GM12801 (cell line): ENCODE measurements around the gene MINDY2.

Experiments
- CTCF ChIP-seq: IDR thresholded peaks from one replicate; pipeline ENCODE4 v1.5.1; 2011; ENCODE audit warnings: control low read depth; ENCODE audit not compliant: insufficient read length; ENCODE audit errors: extremely low read depth

The MINDY2 gene

GRCh38 chr15:58867926-58868325 is 96.8 kb downstream of the MINDY2 start:
- TF ChIP-seq CTCF = no peak

- TF ChIP-seq CTCF = no peak
Measured at GRCh38 chr15:58870451-58870850, 99.3 kb downstream of the MINDY2 start.

- TF ChIP-seq CTCF = no peak
Measured at GRCh38 chr15:58873267-58873666, 102.2 kb downstream of the MINDY2 start.

- no peak for TF ChIP-seq CTCF
Measured at GRCh38 chr15:58875343-58875742, 104.2 kb downstream of the MINDY2 start.

GRCh38 chr15:58876306-58877106 is 105.4 kb downstream of the MINDY2 start:
- TF ChIP-seq CTCF = no peak

- TF ChIP-seq CTCF = no peak
Measured at GRCh38 chr15:58877999-58878825, 107.1 kb downstream of the MINDY2 start.

GRCh38 chr15:58880320-58880719 is 109.2 kb downstream of the MINDY2 start:
- TF ChIP-seq CTCF = no peak
